Rectal smooth muscle tissue (tissue), 1 donor: ENCODE results near the gene CACNG5.

Experiments
- H3K27ac ChIP-seq: one replicate; pipeline ENCODE4 v1.7.0; 2013; ENCODE audit warnings: low read depth, low read length, inconsistent platforms
- H3K27me3 ChIP-seq: one replicate; pipeline ENCODE4 v1.7.0; 2013; ENCODE audit warnings: low read length; ENCODE audit not compliant: control insufficient read depth, insufficient read depth
- H3K36me3 ChIP-seq: one replicate; pipeline ENCODE4 v1.7.0; 2013; ENCODE audit warnings: low read length; ENCODE audit not compliant: control insufficient read depth, insufficient read depth
- H3K4me1 ChIP-seq: one replicate; pipeline ENCODE4 v1.7.0; 2013; ENCODE audit warnings: low read length; ENCODE audit not compliant: control insufficient read depth, insufficient read depth
- H3K4me3 ChIP-seq: one replicate; pipeline ENCODE4 v1.7.0; 2013; ENCODE audit warnings: low read length
- H3K9ac ChIP-seq: one replicate; pipeline ENCODE4 v1.7.0; 2013; ENCODE audit warnings: low read length

The CACNG5 gene

GRCh38 chr17:66841744-66842143, 6.8 kb downstream of the CACNG5 start:
- Histone ChIP-seq H3K27ac (no peak overlapping the region), H3K27me3 (no peaks in the 10 kb centered on the region), H3K36me3 (no peaks in the 10 kb centered on the region), H3K4me3 (no peak overlapping the region), H3K4me1 (no peaks in the 10 kb centered on the region), H3K9ac (no peak overlapping the region)

- no peaks in the 10 kb centered on the region for H3K36me3 ChIP-seq
- H3K4me1 ChIP-seq, result no peaks in the 10 kb centered on the region
- no peak overlapping the region for H3K27ac ChIP-seq
- no peaks in the 10 kb centered on the region for H3K27me3 ChIP-seq
- no peak overlapping the region for H3K4me3 ChIP-seq
- H3K9ac ChIP-seq, result no peak overlapping the region
These were observed 7.6 kb downstream of the CACNG5 start for GRCh38 chr17:66842505-66842904.

DNA sequence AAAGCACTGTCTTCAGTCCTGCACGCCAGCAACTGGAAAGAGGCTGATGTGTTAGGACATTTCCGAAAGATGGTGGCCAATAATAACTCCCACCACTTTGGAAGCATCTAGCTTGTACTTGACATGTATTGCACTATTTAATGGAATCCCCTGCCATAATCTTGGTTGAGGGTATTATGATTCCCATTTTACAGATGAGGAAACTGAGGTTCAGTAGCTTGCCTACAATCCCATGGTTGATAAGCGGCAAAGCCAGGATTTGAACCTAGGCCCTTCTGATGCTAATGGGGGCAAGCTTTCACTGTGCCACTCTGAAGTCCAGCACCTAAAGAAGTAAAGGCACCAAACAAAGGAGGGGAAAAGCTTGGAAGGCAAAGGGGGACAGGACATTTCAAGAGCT, 8.0 kb downstream of the CACNG5 start:
- no peak overlapping the region for H3K4me3 ChIP-seq
- no peak overlapping the region for H3K9ac ChIP-seq
- H3K27me3 ChIP-seq, result no peaks in the 10 kb centered on the region
- H3K36me3 ChIP-seq, result no peaks in the 10 kb centered on the region
- H3K27ac ChIP-seq, result no peak overlapping the region
- H3K4me1 ChIP-seq, result no peaks in the 10 kb centered on the region

DNA sequence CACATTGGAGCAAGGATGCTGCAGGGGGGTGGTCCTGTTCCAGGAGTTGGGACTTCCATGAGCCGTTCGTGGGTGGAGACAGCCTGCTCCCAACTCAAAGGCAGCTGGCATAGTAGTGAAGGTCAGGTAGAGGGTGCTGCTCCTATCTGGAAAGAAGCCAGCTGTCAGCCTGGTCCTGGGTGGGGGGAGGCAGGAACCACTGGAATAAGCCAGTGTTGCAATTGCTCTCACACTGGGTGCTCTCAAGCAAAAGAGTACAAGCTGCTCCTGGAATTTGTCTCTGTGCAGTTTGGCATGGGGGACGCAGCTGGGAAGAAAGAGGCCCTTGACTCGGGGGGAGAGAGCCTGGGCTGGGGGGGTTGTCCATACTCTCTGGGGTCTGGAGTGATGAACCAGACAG, 8.7 kb downstream of the CACNG5 start:
- Histone ChIP-seq H3K4me3 (no peak overlapping the region), H3K27ac (no peak overlapping the region), H3K4me1 (no peaks in the 10 kb centered on the region), H3K9ac (no peak overlapping the region), H3K27me3 (no peaks in the 10 kb centered on the region), H3K36me3 (no peaks in the 10 kb centered on the region)

GRCh38 chr17:66847704-66848103, 12.8 kb downstream of the CACNG5 start:
- H3K9ac ChIP-seq, result no peak overlapping the region
- H3K4me1 ChIP-seq, result no peaks in the 10 kb centered on the region
- no peaks in the 10 kb centered on the region for H3K27me3 ChIP-seq
- H3K4me3 ChIP-seq, result no peak overlapping the region
- H3K36me3 ChIP-seq, result no peaks in the 10 kb centered on the region
- H3K27ac ChIP-seq, result no peak overlapping the region

GRCh38 chr17:66848496-66848895, 13.6 kb downstream of the CACNG5 start:
- no peaks in the 10 kb centered on the region for H3K36me3 ChIP-seq
- no peaks in the 10 kb centered on the region for H3K4me1 ChIP-seq
- H3K27me3 ChIP-seq, result no peaks in the 10 kb centered on the region
- no peak overlapping the region for H3K4me3 ChIP-seq
- no peak overlapping the region for H3K9ac ChIP-seq
- H3K27ac ChIP-seq, result no peak overlapping the region

DNA sequence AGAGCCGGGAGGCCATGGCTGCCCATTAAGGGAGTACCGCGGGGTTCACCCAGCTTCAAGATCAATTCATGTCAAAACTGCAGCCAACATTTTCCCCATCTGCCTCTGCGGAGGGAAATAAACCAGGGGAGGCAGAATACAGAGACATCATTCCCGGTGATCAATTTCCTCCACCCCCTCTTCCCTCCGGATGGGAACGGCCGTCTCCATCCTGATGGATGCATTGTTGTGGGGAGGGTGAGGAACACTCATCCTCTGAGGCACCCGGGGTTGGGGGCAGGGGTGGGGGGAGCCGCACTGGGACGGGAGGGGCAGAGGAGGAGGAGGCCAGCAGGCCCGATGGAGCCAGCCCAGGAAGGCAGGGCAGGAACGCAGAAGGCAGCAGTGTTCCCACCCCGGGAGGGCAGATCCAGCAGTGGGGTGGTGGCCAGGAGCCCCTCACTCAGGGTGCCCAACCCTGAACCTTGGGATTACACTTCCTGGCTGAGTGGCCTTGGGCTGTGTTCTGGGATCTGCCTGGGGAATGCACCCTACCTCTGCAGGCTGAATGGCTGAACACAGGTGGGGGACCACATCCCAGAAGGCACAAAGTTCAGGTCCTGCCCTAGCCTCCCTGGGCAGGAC, 14.2 kb downstream of the CACNG5 start:
- Histone ChIP-seq H3K36me3 (no peaks in the 10 kb centered on the region), H3K9ac (no peak overlapping the region), H3K4me3 (no peak overlapping the region), H3K4me1 (no peaks in the 10 kb centered on the region), H3K27ac (no peak overlapping the region), H3K27me3 (no peaks in the 10 kb centered on the region)

DNA sequence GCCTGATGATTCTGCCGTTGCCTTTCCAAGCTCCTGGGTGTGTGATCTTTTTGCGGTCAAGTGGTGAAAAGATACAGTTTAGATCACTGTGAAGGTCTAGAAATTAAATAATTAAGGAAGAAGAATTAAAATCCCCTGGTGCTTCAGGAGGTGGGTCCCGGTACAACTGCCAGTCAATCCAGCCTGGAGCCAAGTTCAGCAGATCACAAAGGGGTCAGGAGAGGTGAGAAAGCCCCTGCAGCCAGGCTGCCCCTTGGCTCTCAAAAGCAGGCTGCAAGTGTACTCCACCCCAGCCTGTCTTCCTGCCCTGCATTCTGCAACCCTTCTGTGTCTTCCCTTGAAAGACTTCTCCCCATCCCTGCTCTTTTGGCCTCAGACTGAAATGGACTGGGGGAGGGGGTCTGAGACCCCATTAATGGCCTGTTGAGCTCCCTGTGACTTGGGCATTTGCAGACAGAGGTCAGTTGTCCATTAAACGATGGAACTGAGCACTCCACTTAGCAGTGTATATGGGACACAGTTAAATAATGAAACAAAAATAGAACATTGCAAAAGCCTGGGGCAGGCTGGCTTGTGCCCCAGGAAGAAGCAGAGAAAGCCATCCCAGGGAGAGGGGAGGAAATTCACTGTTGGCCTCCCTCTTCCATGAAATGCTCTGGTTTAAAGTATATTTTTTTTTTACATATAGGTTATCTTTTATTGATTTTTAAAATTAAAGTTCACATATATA, 15.1 kb downstream of the CACNG5 start:
- Histone ChIP-seq H3K9ac (no peak overlapping the region), H3K27ac (no peak overlapping the region)

GRCh38 chr17:66850692-66851091, 15.8 kb downstream of the CACNG5 start:
- no peaks in the 10 kb centered on the region for H3K36me3 ChIP-seq
- no peak overlapping the region for H3K4me3 ChIP-seq
- no peaks in the 10 kb centered on the region for H3K27me3 ChIP-seq
- no peaks in the 10 kb centered on the region for H3K4me1 ChIP-seq
- H3K9ac ChIP-seq, result no peak overlapping the region
- no peak overlapping the region for H3K27ac ChIP-seq

More for the DNA sequence above, 15.1 kb downstream of the CACNG5 start:
- Histone ChIP-seq H3K4me3 (no peak overlapping the region), H3K27me3 (no peaks in the 10 kb centered on the region), H3K4me1 (no peaks in the 10 kb centered on the region), H3K36me3 (no peaks in the 10 kb centered on the region)

DNA sequence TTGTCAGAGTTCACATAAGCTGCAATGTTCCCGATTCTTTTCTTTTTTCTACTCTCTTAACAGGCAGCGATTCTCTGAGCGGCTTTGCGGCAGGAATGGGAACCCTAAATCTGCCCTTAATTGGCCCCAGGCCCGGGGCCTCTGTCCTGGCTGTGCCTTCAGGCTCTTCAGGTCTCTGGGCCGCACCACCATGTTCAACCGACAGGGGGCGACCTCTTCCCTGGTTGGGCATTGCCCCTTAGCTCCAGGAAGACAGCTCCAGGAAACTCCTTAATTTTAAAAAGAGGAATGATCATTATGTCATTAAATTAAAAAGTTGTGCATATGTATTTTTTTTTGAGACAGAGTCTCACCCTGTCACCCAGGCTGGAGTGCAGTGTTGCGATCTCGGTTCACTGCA, 20.3 kb downstream of the CACNG5 start:
- H3K27me3 ChIP-seq, result no peaks in the 10 kb centered on the region
- no peaks in the 10 kb centered on the region for H3K36me3 ChIP-seq
- H3K9ac ChIP-seq, result no peak overlapping the region
- no peak overlapping the region for H3K4me3 ChIP-seq
- no peaks in the 10 kb centered on the region for H3K4me1 ChIP-seq
- no peak overlapping the region for H3K27ac ChIP-seq

GRCh38 chr17:66858226-66859083, 23.5 kb downstream of the CACNG5 start:
- no peak overlapping the region for H3K9ac ChIP-seq
- H3K4me1 ChIP-seq, result no peaks in the 10 kb centered on the region

GRCh38 chr17:66859353-66859752, 24.4 kb downstream of the CACNG5 start:
- no peaks in the 10 kb centered on the region for H3K36me3 ChIP-seq

More at GRCh38 chr17:66858226-66859083, 23.5 kb downstream of the CACNG5 start:
- H3K27ac ChIP-seq, result no peak overlapping the region
- H3K4me3 ChIP-seq, result no peak overlapping the region
- H3K36me3 ChIP-seq, result no peaks in the 10 kb centered on the region
- no peaks in the 10 kb centered on the region for H3K27me3 ChIP-seq

More at GRCh38 chr17:66859353-66859752, 24.4 kb downstream of the CACNG5 start:
- no peak overlapping the region for H3K9ac ChIP-seq
- no peak overlapping the region for H3K4me3 ChIP-seq
- H3K27ac ChIP-seq, result no peak overlapping the region
- H3K27me3 ChIP-seq, result no peaks in the 10 kb centered on the region
- H3K4me1 ChIP-seq, result no peaks in the 10 kb centered on the region
